ENCODE measurements around the gene SPEG. TPM values are rescaled to one million over a fixed set of nuclear protein-coding genes. Genes with fewer than 3 reads are reported as not detected.

Gene SPEG
- total and polyA plus RNA-seq, 4 experiments from 2014 or later, result 0.15 to 9.0 (median 4.5) TPM

DNA sequence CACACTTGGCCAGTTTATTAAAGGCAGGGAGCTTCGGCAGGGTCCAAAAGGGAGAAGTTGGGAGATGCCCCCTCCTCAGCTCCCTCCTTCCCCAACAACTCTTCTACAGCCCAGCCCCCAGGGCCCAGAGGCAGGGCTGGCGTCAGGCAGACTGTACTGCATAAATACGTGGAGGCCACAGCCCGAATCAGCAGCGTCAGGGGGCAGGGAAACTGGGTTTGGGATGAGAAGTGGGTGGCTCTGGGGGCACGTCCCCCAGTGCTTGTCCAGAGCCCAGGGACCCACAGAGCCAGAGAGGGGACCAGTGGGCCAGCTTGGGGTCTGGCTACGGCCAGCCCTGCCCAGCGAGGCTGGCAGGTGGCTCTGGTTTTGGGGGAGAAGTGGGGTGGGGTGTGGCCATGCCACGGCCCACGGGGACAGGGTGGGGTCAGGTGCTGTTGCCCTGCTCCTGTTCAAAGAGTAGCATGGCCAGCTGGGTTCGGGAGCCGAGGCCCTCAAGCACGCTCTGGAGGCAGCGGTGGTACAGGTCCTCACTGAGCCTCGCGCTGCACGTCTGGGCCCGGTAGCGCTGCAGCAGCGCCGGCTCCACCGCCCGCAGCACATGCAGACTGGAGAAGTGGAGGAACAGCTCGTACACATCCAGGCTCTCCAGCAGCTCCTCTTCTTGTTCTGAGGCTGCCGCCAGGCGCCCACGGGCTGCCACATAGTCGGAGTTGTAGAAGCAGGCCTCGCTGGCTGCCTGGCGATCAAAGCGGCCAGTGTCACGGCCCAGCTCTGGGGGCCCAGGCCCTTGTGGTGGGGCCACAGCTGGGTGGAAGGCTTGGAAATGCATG is 104.5 kb downstream of the SPEG start:
- Histone ChIP-seq H3K36me3 (ENCODE audit: insufficient read depth, low read length) (no peaks in the 10 kb centered on the region), H3K27me3 (ENCODE audit: insufficient read depth, low read length) (no peaks in the 10 kb centered on the region), H3K27ac (ENCODE audit: low read depth, low read length) (no peak overlapping the region), H3K4me1 (ENCODE audit: insufficient read depth, low read length) (peaks cover 16% of the 10 kb centered on the region), H3K4me3 (ENCODE audit: low read length in 2 of 2) (no peak overlapping the region), H3K9me3 (ENCODE audit: control insufficient read depth in 1 of 2, low read length in 2 of 2) (no peaks in the 10 kb centered on the region)
- no peak overlapping the region for H3K27ac Mint-ChIP-seq
- no peak overlapping the region for H3K4me3 Mint-ChIP-seq
- H3K27me3 Mint-ChIP-seq, result peaks cover 2 to 7% of the 10 kb centered on the region in 2 donors
- ChIA-PET CTCF (ENCODE audit: partially characterized antibody) (interaction anchor here (1.5 to 8.5 kb wide), 7 partner anchors 10 to 104 kb away, joined by 3 to 73 read pairs (median 20); partner anchors contain the start of genes GMPPA and STK11IP), POLR2A (ENCODE audit: partially characterized antibody) (interaction anchor here (2.3 kb wide), 1 partner anchor 58 kb away, joined by 9 read pairs; the partner anchor contains the start of gene STK11IP)
- H3K4me1 Mint-ChIP-seq, result peaks cover 10 to 22% (median 16%) of the 10 kb centered on the region in 4 donors
- intact Hi-C loops (cut with micrococcal nuclease), result no loop called here
- H3K36me3 Mint-ChIP-seq, result peaks cover 0 to 3% of the 10 kb centered on the region in 2 donors
- H3K9me3 Mint-ChIP-seq, result no peaks in the 10 kb centered on the region
- DNase-seq, result no peak

DNA sequence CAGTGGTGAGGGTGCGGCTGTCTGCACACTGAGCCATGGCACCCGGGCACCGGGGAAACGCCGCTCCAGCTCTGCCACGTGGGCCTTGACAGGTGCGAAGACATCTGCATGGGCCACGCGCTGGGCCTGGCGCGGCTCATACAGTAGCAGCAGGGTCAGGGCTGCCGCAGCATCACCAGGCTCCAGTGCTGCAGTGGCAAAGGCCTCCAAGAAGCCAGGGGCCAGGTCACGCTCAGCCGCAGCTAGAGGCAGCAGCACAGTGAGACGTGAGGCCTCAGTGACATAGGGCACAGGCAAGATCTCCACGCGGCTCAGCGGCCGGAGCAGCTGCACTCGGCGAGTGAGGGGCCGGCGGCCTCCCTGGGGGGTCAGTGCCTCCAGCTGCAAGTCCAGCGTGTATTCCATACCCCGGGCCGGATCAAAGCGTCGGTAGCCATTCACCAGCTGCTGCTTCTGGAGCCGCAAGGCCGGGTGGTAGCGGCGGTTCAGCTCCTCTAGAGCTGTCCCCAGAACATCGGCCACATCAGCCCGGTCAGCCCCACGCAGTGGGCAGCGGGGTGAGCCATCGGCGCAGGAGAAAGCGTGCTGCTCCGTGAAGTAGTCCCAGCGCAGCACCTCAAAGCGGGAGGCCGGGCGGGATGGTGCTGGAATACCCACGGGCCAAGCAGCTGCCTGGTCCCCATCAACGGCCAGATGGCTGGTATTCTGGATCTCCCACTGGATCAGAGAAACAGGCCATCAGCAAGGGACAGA is 105.5 kb downstream of the SPEG start:
- POLR2A ChIA-PET (ENCODE audit: partially characterized antibody), result interaction anchor here (2.3 kb wide), 1 partner anchor 57 kb away, joined by 9 read pairs; the partner anchor contains the start of gene STK11IP
- CTCF ChIA-PET (ENCODE audit: partially characterized antibody), result interaction anchor here (1.1 to 8.5 kb wide), 17 partner anchors 11 to 166 kb away, joined by 3 to 73 read pairs (median 10); partner anchors contain the start of genes GMPPA and STK11IP
- H3K9me3 Mint-ChIP-seq, result no peaks in the 10 kb centered on the region
- no peaks in the 10 kb centered on the region for H3K27me3 ChIP-seq (ENCODE audit: insufficient read depth, low read length)
- DNase-seq, result no peak
- H3K4me3 ChIP-seq (ENCODE audit: low read length in 2 of 2), result no peak overlapping the region
- no peaks in the 10 kb centered on the region for H3K36me3 ChIP-seq (ENCODE audit: insufficient read depth, low read length)
- H3K9me3 ChIP-seq (ENCODE audit: control insufficient read depth in 1 of 2, low read length in 2 of 2), result no peaks in the 10 kb centered on the region
- no peak overlapping the region for H3K4me3 Mint-ChIP-seq
- peaks cover 2 to 7% of the 10 kb centered on the region in 2 donors for H3K27me3 Mint-ChIP-seq
- intact Hi-C loops (cut with micrococcal nuclease), result loop anchor here (5.0 kb wide), 1 partner anchor 263 kb away; the partner anchor contains the start of gene DNAJB2
- peaks cover 21% of the 10 kb centered on the region for H3K4me1 ChIP-seq (ENCODE audit: insufficient read depth, low read length)
- H3K27ac Mint-ChIP-seq, result no peak overlapping the region
- H3K36me3 Mint-ChIP-seq, result peaks cover 0 to 10% of the 10 kb centered on the region in 2 donors
- H3K27ac ChIP-seq (ENCODE audit: low read depth, low read length), result no peak overlapping the region
- H3K4me1 Mint-ChIP-seq, result peaks cover 15 to 32% (median 23%) of the 10 kb centered on the region in 4 donors

DNA sequence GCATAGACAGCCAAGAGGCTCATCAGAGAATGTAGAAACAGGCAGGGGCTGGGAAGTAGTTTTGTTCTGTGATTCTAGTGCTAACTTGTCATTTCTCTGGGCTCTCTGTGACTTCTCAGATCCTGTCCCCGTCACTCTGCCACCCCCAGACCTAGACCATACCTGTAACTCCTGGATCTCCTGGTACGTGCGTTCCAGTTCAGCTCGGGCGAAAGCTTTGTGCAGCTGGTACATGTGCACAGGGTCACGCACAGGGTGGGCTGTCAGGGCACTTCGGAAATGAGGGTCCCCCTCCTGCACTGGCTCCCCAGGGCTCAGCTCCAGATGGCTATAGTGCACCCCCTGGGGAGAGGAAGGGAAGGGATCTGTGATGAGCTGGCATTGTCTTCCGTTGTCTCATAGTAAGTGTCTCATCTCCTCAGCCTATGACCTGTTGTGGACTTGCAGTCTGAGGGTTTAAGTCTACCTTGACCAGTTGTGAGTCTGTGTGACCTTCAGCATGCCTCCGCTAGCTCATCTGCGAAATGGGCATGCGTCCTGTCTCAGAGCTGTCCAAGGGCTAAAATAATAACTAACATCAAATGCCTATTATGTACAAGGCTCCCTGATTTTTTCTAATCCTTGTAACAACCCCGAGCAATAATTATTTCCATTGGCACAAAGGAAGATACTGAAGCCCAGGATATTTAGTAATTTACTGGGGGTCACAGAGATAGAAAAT is 106.3 kb downstream of the SPEG start:
- Histone ChIP-seq H3K9me3 (ENCODE audit: control insufficient read depth in 1 of 2, low read length in 2 of 2) (no peaks in the 10 kb centered on the region), H3K27ac (ENCODE audit: low read depth, low read length) (no peak overlapping the region), H3K4me3 (ENCODE audit: low read length in 2 of 2) (no peak overlapping the region), H3K4me1 (ENCODE audit: insufficient read depth, low read length) (peaks cover 21% of the 10 kb centered on the region), H3K36me3 (ENCODE audit: insufficient read depth, low read length) (no peaks in the 10 kb centered on the region), H3K27me3 (ENCODE audit: insufficient read depth, low read length) (no peaks in the 10 kb centered on the region)
- peaks cover under 1 to 2% of the 10 kb centered on the region in 2 donors for H3K27me3 Mint-ChIP-seq
- H3K27ac Mint-ChIP-seq, result peak overlapping the region in 1 of 7 donors; percentile 3
- peaks cover 0 to 10% of the 10 kb centered on the region in 2 donors for H3K36me3 Mint-ChIP-seq
- H3K9me3 Mint-ChIP-seq, result no peaks in the 10 kb centered on the region
- DNase-seq, result no peak
- ChIA-PET POLR2A (ENCODE audit: partially characterized antibody) (interaction anchor here (0.7 to 5.0 kb wide), 3 partner anchors 20 to 56 kb away, joined by 3 to 27 read pairs (median 9); partner anchors contain the start of genes GMPPA and STK11IP), CTCF (ENCODE audit: partially characterized antibody) (interaction anchor here (0.7 to 8.5 kb wide), 31 partner anchors 12 to 167 kb away, joined by 3 to 73 read pairs (median 4); partner anchors contain the start of genes GMPPA and STK11IP)
- H3K4me3 Mint-ChIP-seq, result peak overlapping the region; percentile 22 to 92 (median 67)
- intact Hi-C loops (cut with micrococcal nuclease), result loop anchor here (1.0 to 5.0 kb wide), 2 partner anchors 19 to 264 kb away; partner anchors contain the start of gene DNAJB2
- peaks cover 15 to 34% (median 23%) of the 10 kb centered on the region in 4 donors for H3K4me1 Mint-ChIP-seq

DNA sequence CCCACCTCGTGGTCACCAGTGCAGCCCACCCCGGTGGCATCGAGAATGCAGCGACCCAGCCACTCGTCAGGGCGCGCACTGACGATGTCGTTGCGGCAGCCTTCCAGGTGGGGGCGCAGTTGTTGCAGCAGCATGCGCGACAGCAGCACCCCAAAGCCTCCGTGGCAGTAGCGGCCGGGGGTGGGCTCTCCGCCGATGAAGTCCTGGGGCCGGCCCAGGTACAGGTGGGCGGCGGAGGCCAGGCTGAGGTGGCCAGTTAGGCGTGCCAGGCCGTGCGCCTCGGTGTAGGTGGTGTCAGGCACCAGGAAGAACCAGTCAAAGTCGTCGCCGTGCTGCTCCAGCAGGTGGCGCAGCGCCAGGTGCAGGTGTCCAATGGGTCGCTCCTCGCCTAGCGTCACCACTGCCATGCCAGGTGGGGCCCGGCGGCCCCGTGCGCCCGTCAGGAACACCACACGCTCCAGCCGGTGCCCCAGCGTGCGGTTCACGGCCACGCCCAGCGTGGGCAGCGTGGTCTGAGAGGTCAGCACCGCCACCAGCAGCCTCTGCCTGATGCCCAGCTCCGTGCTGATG is 107.1 kb downstream of the SPEG start:
- Mint-ChIP-seq H3K4me3 (peak overlapping the region; percentile 64 to 92 (median 85)), H3K4me1 (peaks cover 15 to 34% (median 23%) of the 10 kb centered on the region in 4 donors), H3K36me3 (peaks cover 0 to 10% of the 10 kb centered on the region in 2 donors), H3K9me3 (no peaks in the 10 kb centered on the region), H3K27me3 (peaks cover 0 to 5% of the 10 kb centered on the region in 2 donors), H3K27ac (peak overlapping the region in 3 of 7 donors; percentile 3 to 84 (median 25))
- ChIA-PET CTCF (ENCODE audit: partially characterized antibody) (interaction anchor here (0.6 to 8.5 kb wide), 29 partner anchors 11 to 928 kb away, joined by 3 to 73 read pairs (median 5); partner anchors contain the start of genes GMPPA and STK11IP), POLR2A (ENCODE audit: partially characterized antibody) (interaction anchor here (0.6 to 5.0 kb wide), 5 partner anchors 19 to 1068 kb away, joined by 3 to 27 read pairs (median 9); partner anchors contain the start of genes GMPPA and STK11IP)
- H3K27ac ChIP-seq (ENCODE audit: low read depth, low read length), result no peak overlapping the region
- no peaks in the 10 kb centered on the region for H3K27me3 ChIP-seq (ENCODE audit: insufficient read depth, low read length)
- no peaks in the 10 kb centered on the region for H3K9me3 ChIP-seq (ENCODE audit: control insufficient read depth in 1 of 2, low read length in 2 of 2)
- peaks cover 21% of the 10 kb centered on the region for H3K4me1 ChIP-seq (ENCODE audit: insufficient read depth, low read length)
- peak overlapping the region; percentile 31 to 79 for H3K4me3 ChIP-seq (ENCODE audit: low read length in 2 of 2)
- peak; percentile 85 to 93 (median 89) for DNase-seq
- no peaks in the 10 kb centered on the region for H3K36me3 ChIP-seq (ENCODE audit: insufficient read depth, low read length)
- intact Hi-C loops (cut with micrococcal nuclease), result loop anchor here (1.0 to 5.0 kb wide), 2 partner anchors 19 to 264 kb away; partner anchors contain the start of gene DNAJB2

DNA sequence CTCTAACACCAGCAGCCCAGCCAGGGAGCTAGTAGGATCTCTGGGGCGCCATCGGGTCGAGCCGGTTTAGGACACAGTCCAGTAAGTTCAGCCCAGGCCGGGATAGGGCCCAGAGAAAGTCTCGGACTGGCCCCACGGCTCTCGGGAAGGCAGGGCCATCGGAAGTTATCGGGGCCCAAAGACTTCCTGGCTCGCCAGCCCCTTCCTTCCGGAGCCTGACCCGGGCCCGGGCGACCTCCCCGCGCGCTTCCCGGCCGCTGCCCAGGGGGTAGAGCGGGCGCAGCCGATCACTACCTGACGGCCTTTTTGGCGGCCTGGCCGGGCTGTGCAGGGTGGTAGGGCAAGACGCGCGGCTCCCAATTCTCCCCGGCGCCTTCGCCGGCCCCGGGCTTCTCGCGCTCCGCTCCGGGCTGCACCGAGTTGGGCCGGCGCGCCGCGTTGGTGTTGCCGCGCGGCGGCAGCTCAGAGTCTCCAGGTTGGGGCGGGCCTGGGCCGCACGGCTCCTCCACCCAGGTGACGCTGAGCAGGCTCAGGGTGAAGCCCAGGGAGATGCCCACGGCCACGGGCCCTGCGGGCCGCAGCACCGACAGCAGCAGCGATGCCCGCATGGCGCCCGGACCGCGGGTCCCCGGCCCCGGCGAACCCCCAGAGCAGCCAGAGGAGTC is 108.4 kb downstream of the SPEG start:
- Histone ChIP-seq H3K27ac (ENCODE audit: low read depth, low read length) (peak overlapping the region; percentile 62), H3K4me3 (ENCODE audit: low read length in 2 of 2) (peak overlapping the region; percentile 29 to 75), H3K36me3 (ENCODE audit: insufficient read depth, low read length) (no peaks in the 10 kb centered on the region), H3K4me1 (ENCODE audit: insufficient read depth, low read length) (peaks cover 21% of the 10 kb centered on the region), H3K9me3 (ENCODE audit: control insufficient read depth in 1 of 2, low read length in 2 of 2) (no peaks in the 10 kb centered on the region), H3K27me3 (ENCODE audit: insufficient read depth, low read length) (no peaks in the 10 kb centered on the region)
- Mint-ChIP-seq H3K27ac (peak overlapping the region; percentile 61 to 93 (median 86)), H3K4me3 (peak overlapping the region; percentile 75 to 92 (median 86)), H3K36me3 (peaks cover 0 to 10% of the 10 kb centered on the region in 2 donors), H3K9me3 (no peaks in the 10 kb centered on the region), H3K27me3 (peaks cover 0 to 5% of the 10 kb centered on the region in 2 donors), H3K4me1 (peaks cover 15 to 34% (median 23%) of the 10 kb centered on the region in 4 donors)
- no peak for DNase-seq
- intact Hi-C loops (cut with micrococcal nuclease), result loop anchor here (1.0 to 5.0 kb wide), 5 partner anchors 9 to 266 kb away; partner anchors contain the start of genes DNAJB2, GMPPA and STK11IP
- CTCF ChIA-PET (ENCODE audit: partially characterized antibody), result interaction anchor here (0.6 to 8.5 kb wide), 7 partner anchors 10 to 100 kb away, joined by 3 to 73 read pairs (median 5); no protein-coding TSS in a partner anchor
- POLR2A ChIA-PET (ENCODE audit: partially characterized antibody), result interaction anchor here (0.5 to 5.0 kb wide), 6 partner anchors 9 to 1314 kb away, joined by 3 to 27 read pairs (median 7); partner anchors contain the start of genes GMPPA, OBSL1 and STK11IP
